Measurements from ENCODE around the gene LRRFIP1.

LRRFIP1 gene

GRCh38 chr2:237623428-237624403, 3.7 kb upstream of the LRRFIP1 start:
- no peaks in the 10 kb centered on the region for H3K4me1 ChIP-seq (ENCODE audit: insufficient read depth, poor library complexity, severe bottlenecking)
- no peaks in the 10 kb centered on the region for H3K36me3 ChIP-seq (ENCODE audit: low read depth)
- TF ChIP-seq, protein P1, sequence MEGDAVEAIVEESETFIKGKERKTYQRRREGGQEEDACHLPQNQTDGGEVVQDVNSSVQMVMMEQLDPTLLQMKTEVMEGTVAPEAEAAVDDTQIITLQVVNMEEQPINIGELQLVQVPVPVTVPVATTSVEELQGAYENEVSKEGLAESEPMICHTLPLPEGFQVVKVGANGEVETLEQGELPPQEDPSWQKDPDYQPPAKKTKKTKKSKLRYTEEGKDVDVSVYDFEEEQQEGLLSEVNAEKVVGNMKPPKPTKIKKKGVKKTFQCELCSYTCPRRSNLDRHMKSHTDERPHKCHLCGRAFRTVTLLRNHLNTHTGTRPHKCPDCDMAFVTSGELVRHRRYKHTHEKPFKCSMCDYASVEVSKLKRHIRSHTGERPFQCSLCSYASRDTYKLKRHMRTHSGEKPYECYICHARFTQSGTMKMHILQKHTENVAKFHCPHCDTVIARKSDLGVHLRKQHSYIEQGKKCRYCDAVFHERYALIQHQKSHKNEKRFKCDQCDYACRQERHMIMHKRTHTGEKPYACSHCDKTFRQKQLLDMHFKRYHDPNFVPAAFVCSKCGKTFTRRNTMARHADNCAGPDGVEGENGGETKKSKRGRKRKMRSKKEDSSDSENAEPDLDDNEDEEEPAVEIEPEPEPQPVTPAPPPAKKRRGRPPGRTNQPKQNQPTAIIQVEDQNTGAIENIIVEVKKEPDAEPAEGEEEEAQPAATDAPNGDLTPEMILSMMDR (IDR thresholded peaks at IDR 0.05; ENCODE audit: poor library complexity, severe bottlenecking), result no peak
- H3K27me3 ChIP-seq (ENCODE audit: insufficient read depth, poor library complexity, severe bottlenecking), result no peaks in the 10 kb centered on the region
- DNase-seq (ENCODE audit: low spot score) (no peak), ATAC-seq (ENCODE audit: low read depth) (no peak)
- H3K4me3 ChIP-seq (ENCODE audit: severe bottlenecking), result no peak overlapping the region
- H3K27ac ChIP-seq (ENCODE audit: poor library complexity, severe bottlenecking), result no peak overlapping the region
- no peaks in the 10 kb centered on the region for H3K9me3 ChIP-seq (ENCODE audit: severe bottlenecking)

DNA sequence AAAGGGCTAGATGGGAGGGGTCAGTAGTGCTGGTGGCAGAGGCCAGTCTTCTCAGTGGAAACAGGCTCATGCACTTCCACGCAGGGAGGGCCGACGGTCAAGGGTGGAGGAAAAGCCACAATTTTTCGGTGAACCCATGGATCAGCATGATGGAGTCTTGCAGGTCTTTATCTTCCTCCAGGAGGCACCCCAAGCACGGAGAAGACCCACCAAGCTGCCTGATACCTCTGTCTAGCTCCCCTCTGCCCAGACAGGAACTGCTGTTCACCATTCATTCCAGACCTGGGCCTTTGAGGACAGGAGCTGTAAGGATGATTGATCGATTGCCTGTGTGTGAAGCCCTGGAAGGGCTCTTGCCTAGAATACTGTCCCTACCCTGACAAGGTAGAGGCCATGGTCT, 2.8 kb upstream of the LRRFIP1 start:
- Histone ChIP-seq H3K27ac (ENCODE audit: poor library complexity, severe bottlenecking) (no peak overlapping the region), H3K27me3 (ENCODE audit: insufficient read depth, poor library complexity, severe bottlenecking) (no peaks in the 10 kb centered on the region), H3K4me1 (ENCODE audit: insufficient read depth, poor library complexity, severe bottlenecking) (no peaks in the 10 kb centered on the region), H3K36me3 (ENCODE audit: low read depth) (no peaks in the 10 kb centered on the region), H3K9me3 (ENCODE audit: severe bottlenecking) (no peaks in the 10 kb centered on the region), H3K4me3 (ENCODE audit: severe bottlenecking) (no peak overlapping the region)
- TF ChIP-seq, protein P1 (IDR thresholded peaks at IDR 0.05; ENCODE audit: poor library complexity, severe bottlenecking), result no peak
- ATAC-seq (ENCODE audit: low read depth) (no peak), DNase-seq (ENCODE audit: low spot score) (no peak)

DNA sequence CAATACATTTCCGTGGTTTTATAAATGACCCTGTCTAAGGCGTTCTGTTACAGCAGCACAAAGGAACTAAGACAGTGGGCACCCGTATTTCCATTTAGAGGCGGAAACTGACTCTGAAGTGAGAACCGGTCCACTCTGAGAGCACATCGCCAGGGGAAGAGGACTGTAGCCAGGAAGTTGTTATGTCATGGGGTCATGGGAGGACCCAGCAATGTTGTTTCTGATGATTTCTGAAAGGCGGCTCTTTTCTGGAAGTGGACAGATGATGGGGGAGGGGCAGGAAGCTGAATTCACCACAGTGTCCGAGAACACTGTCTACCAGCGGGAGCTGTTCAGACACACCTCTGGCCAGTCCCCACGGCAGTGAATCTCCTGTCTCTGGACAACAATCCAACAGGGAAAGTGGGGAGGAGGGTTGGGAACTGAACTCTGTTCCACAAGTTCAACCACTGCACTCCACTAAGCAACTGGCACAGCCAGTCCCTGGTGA, 2.1 kb upstream of the LRRFIP1 start:
- Histone ChIP-seq H3K4me3 (ENCODE audit: severe bottlenecking) (no peak overlapping the region), H3K9me3 (ENCODE audit: severe bottlenecking) (no peaks in the 10 kb centered on the region), H3K27ac (ENCODE audit: poor library complexity, severe bottlenecking) (no peak overlapping the region), H3K27me3 (ENCODE audit: insufficient read depth, poor library complexity, severe bottlenecking) (no peaks in the 10 kb centered on the region), H3K4me1 (ENCODE audit: insufficient read depth, poor library complexity, severe bottlenecking) (no peaks in the 10 kb centered on the region), H3K36me3 (ENCODE audit: low read depth) (no peaks in the 10 kb centered on the region)
- TF ChIP-seq, protein P1 (IDR thresholded peaks at IDR 0.05; ENCODE audit: poor library complexity, severe bottlenecking), result no peak
- DNase-seq (ENCODE audit: low spot score) (no peak), ATAC-seq (ENCODE audit: low read depth) (no peak)

- H3K9me3 ChIP-seq (ENCODE audit: severe bottlenecking), result no peaks in the 10 kb centered on the region
- DNase-seq (ENCODE audit: low spot score), result no peak
- no peaks in the 10 kb centered on the region for H3K27me3 ChIP-seq (ENCODE audit: insufficient read depth, poor library complexity, severe bottlenecking)
- TF ChIP-seq, protein P1 (IDR thresholded peaks at IDR 0.05; ENCODE audit: poor library complexity, severe bottlenecking), result no peak
- H3K27ac ChIP-seq (ENCODE audit: poor library complexity, severe bottlenecking), result no peak overlapping the region
- no peaks in the 10 kb centered on the region for H3K4me1 ChIP-seq (ENCODE audit: insufficient read depth, poor library complexity, severe bottlenecking)
- no peak overlapping the region for H3K4me3 ChIP-seq (ENCODE audit: severe bottlenecking)
- no peaks in the 10 kb centered on the region for H3K36me3 ChIP-seq (ENCODE audit: low read depth)
- ATAC-seq (ENCODE audit: low read depth), result no peak
Measured at GRCh38 chr2:237625777-237626176, 1.6 kb upstream of the LRRFIP1 start.
